Measurements from ENCODE around the gene SCYGR7. TPM values are rescaled to one million over a fixed set of nuclear protein-coding genes. Genes with fewer than 3 reads are reported as not detected.

Gene SCYGR7
- total and polyA plus RNA-seq, 2 of the 13 experiments (the other 11 are each of a cell fraction or from before 2014, with no cell fraction given): not detected

GRCh38 chr2:227766373-227766883, 38.3 kb downstream of the SCYGR7 start (continued):
- TF ChIP-seq AKNA (CRISPR knock-in tag; IDR thresholded peaks at IDR 0.05; ENCODE audit: borderline replicate concordance): no peak
- TF ChIP-seq SIN3B (IDR thresholded peaks at IDR 0.05; ENCODE audit: low read length): no peak
- TF ChIP-seq GFI1 (CRISPR knock-in tag; IDR thresholded peaks at IDR 0.05; ENCODE audit: borderline replicate concordance): no peak; the same call in 1 of the 2 replicates
- no peak for TF ChIP-seq ZNF746 (CRISPR knock-in tag; IDR thresholded peaks at IDR 0.05)
- peak; percentile 32; the same call in 1 of the 2 replicates for TF ChIP-seq ZKSCAN8 (CRISPR knock-in tag; IDR thresholded peaks at IDR 0.05; ENCODE audit: borderline replicate concordance)
- no peak for TF ChIP-seq GABPA (IDR thresholded peaks at IDR 0.05; ENCODE audit: low read depth, low read length)
- no peak for TF ChIP-seq GABPA (CRISPR knock-in tag; IDR thresholded peaks at IDR 0.05; ENCODE audit: low read depth)
- no peak for TF ChIP-seq POLR2A (IDR thresholded peaks at IDR 0.05; ENCODE audit: insufficient read depth in 1 of 2, low read depth in 2 of 2, low read length in 2 of 2)
- peak; percentile 52; the same call in 1 of the 2 replicates for TF ChIP-seq HOXA5 (CRISPR knock-in tag; IDR thresholded peaks at IDR 0.05)
- no peak for TF ChIP-seq KDM6A (CRISPR knock-in tag; IDR thresholded peaks at IDR 0.05; ENCODE audit: low read depth)
- TF ChIP-seq PCBP2 (optimal IDR thresholded peaks at IDR 0.05; ENCODE audit: low read depth, low read length, poor library complexity, severe bottlenecking): no peak
- TF ChIP-seq ZSCAN12 (CRISPR knock-in tag; IDR thresholded peaks at IDR 0.05): no peak
- no peak for TF ChIP-seq ZNF788 (CRISPR knock-in tag; IDR thresholded peaks at IDR 0.05; ENCODE audit: borderline replicate concordance)
- TF ChIP-seq NR3C1 (CRISPR knock-in tag; IDR thresholded peaks at IDR 0.05): no peak
- TF ChIP-seq ZFP1 (CRISPR knock-in tag; IDR thresholded peaks at IDR 0.05): no peak
- TF ChIP-seq ZBTB2 (CRISPR knock-in tag; IDR thresholded peaks at IDR 0.05; ENCODE audit: low read depth): no peak
- TF ChIP-seq PRDM4 (CRISPR knock-in tag; IDR thresholded peaks at IDR 0.05; ENCODE audit: borderline replicate concordance): no peak
- TF ChIP-seq THAP7 (CRISPR knock-in tag; IDR thresholded peaks at IDR 0.05): no peak
- TF ChIP-seq ZNF18 (CRISPR knock-in tag; IDR thresholded peaks at IDR 0.05; ENCODE audit: insufficient replicate concordance): no peak
- no peak for TF ChIP-seq NR2C2 (CRISPR knock-in tag; IDR thresholded peaks at IDR 0.05; ENCODE audit: borderline replicate concordance)
